Mesenchymal stem cell (in vitro differentiated cells and primary cell): ENCODE data around the gene ACAP1.
A peak's percentile ranks its signal among the peaks of the same experiment; 100 is the strongest.

Experiments
- DNase-seq: peaks from one replicate; pipeline ENCODE4 v3.0.0-alpha.2; 2013
- H2AFZ ChIP-seq: one replicate; pipeline ENCODE4 v1.6.1; 2013; ENCODE audit warnings: low read depth, mild to moderate bottlenecking, control low read depth, inconsistent platforms, low read length, moderate library complexity
- H2AK5ac ChIP-seq: 2 replicates; pipeline ENCODE4 v1.6.1; 2013; ENCODE audit warnings: low read length, moderate library complexity, mild to moderate bottlenecking, inconsistent platforms; ENCODE audit not compliant: severe bottlenecking
- H2BK120ac ChIP-seq: one replicate; pipeline ENCODE4 v1.6.1; 2013; ENCODE audit warnings: low read depth, mild to moderate bottlenecking, inconsistent platforms, low read length, moderate library complexity
- H2BK12ac ChIP-seq, 2 experiments: one replicate each; pipeline ENCODE4 v1.6.1; 2013; ENCODE audit warnings: inconsistent platforms in 2 of 2, low read length in 2 of 2, mild to moderate bottlenecking in 2 of 2, moderate library complexity in 2 of 2, control low read depth in 1 of 2
- H2BK15ac ChIP-seq: one replicate; pipeline ENCODE4 v1.6.1; 2013; ENCODE audit warnings: mild to moderate bottlenecking, low read depth, inconsistent platforms; ENCODE audit not compliant: poor library complexity, severe bottlenecking
- H2BK5ac ChIP-seq: 2 replicates; pipeline ENCODE4 v1.6.1; 2013; ENCODE audit warnings: low read depth, mild to moderate bottlenecking, low read length, control low read depth, inconsistent platforms; ENCODE audit not compliant: poor library complexity, severe bottlenecking
- H3K14ac ChIP-seq, 2 experiments: one replicate each; pipeline ENCODE4 v1.6.1; 2013; ENCODE audit warnings: inconsistent platforms in 2 of 2, low read length in 2 of 2, control low read depth in 1 of 2, mild to moderate bottlenecking in 1 of 2, moderate library complexity in 1 of 2
- H3K18ac ChIP-seq, 2 experiments: one replicate each; pipeline ENCODE4 v1.6.1; 2013; ENCODE audit warnings: inconsistent platforms in 2 of 2, low read length in 2 of 2, control low read depth in 1 of 2, low read depth in 1 of 2, mild to moderate bottlenecking in 1 of 2
- H3K23ac ChIP-seq, 2 experiments: one replicate each; pipeline ENCODE4 v1.6.1; 2013; ENCODE audit warnings: inconsistent platforms in 2 of 2, low read length in 2 of 2, mild to moderate bottlenecking in 2 of 2, moderate library complexity in 2 of 2, control low read depth in 1 of 2
- H3K27ac ChIP-seq: 2 replicates; pipeline ENCODE4 v1.5.1; 2013; ENCODE audit warnings: mild to moderate bottlenecking, moderate library complexity, low read length, control low read depth, inconsistent platforms; ENCODE audit not compliant: poor library complexity, severe bottlenecking
- H3K27me3 ChIP-seq, 2 experiments: 2 replicates each; pipeline versions ENCODE4 v1.6.1 to v1.7.0; 2013; ENCODE audit warnings: low read length in 2 of 2, mild to moderate bottlenecking in 2 of 2, moderate library complexity in 2 of 2, control low read depth in 1 of 2, inconsistent platforms in 1 of 2; ENCODE audit not compliant: control insufficient read depth in 1 of 2, insufficient read depth in 1 of 2
- H3K36me3 ChIP-seq, 2 experiments: 2 replicates each; pipeline versions ENCODE4 v1.6.1 to v1.7.0; 2013; ENCODE audit warnings: low read length in 2 of 2, control low read depth in 1 of 2, inconsistent platforms in 1 of 2, low read depth in 1 of 2, mild to moderate bottlenecking in 1 of 2; ENCODE audit not compliant: insufficient read depth in 2 of 2, control insufficient read depth in 1 of 2
- H3K4ac ChIP-seq, 2 experiments: one replicate each; pipeline ENCODE4 v1.6.1; 2013; ENCODE audit warnings: inconsistent platforms in 2 of 2, low read length in 2 of 2, mild to moderate bottlenecking in 2 of 2, moderate library complexity in 2 of 2, control low read depth in 1 of 2, low read depth in 1 of 2
- H3K4me1 ChIP-seq: 2 replicates; pipeline ENCODE4 v1.6.1; 2013; ENCODE audit warnings: low read depth, low read length, control low read depth; ENCODE audit not compliant: control insufficient read depth, insufficient read depth
- H3K4me2 ChIP-seq: 2 replicates; pipeline ENCODE4 v1.6.1; 2013; ENCODE audit warnings: low read length, mild to moderate bottlenecking, inconsistent platforms; ENCODE audit not compliant: poor library complexity, severe bottlenecking
- H3K4me3 ChIP-seq, 2 experiments: 2 replicates each; pipeline versions ENCODE4 v1.5.1 to v1.7.0; 2013; ENCODE audit warnings: low read length in 2 of 2, mild to moderate bottlenecking in 2 of 2, control low read depth in 1 of 2, low read depth in 1 of 2; ENCODE audit not compliant: insufficient read depth in 1 of 2
- H3K79me1 ChIP-seq: replicated peaks from 2 replicates; pipeline ENCODE4 v1.6.1; 2013; ENCODE audit warnings: mild to moderate bottlenecking, control low read depth, low read length, inconsistent platforms; ENCODE audit not compliant: poor library complexity, severe bottlenecking
- H3K9ac ChIP-seq: 2 replicates; pipeline ENCODE4 v1.7.0; 2013; ENCODE audit warnings: mild to moderate bottlenecking, low read length, moderate library complexity
- H3K9me3 ChIP-seq: 2 replicates; pipeline ENCODE4 v1.7.0; 2013; ENCODE audit warnings: mild to moderate bottlenecking, low read length; ENCODE audit not compliant: control insufficient read depth
- H4K8ac ChIP-seq: one replicate; pipeline ENCODE4 v1.6.1; 2013; ENCODE audit warnings: inconsistent platforms, mild to moderate bottlenecking, low read length, moderate library complexity
- H4K91ac ChIP-seq: one replicate; pipeline ENCODE4 v1.6.1; 2013; ENCODE audit warnings: mild to moderate bottlenecking, low read length, inconsistent platforms
- WGBS: methylation state at CpG from one replicate; pipeline ENCODE4 v1.1.7; 2013; ENCODE audit warnings: mixed read lengths; 5-methylcytosine and 5-hydroxymethylcytosine counted together

ACAP1 gene

GRCh38 chr17:7293816-7294613 is 42.3 kb upstream of the ACAP1 start:
- Histone ChIP-seq H2BK120ac (no peak overlapping the region), H3K23ac (no peak overlapping the region), H3K4me3 (no peak overlapping the region), H3K27ac (no peak overlapping the region), H4K8ac (no peak overlapping the region), H3K27me3 (peaks cover 58 to 63% of the 10 kb centered on the region in 2 experiments), H2BK12ac (no peak overlapping the region), H3K9ac (no peak overlapping the region), H3K14ac (no peak overlapping the region), H3K9me3 (no peaks in the 10 kb centered on the region), H2AK5ac (no peak overlapping the region), H3K36me3 (no peaks in the 10 kb centered on the region), H2AFZ (no peak overlapping the region), H3K18ac (no peak overlapping the region), H3K4me2 (peak overlapping the region; percentile 48), H3K4ac (no peak overlapping the region), H3K79me1 (no peaks in the 10 kb centered on the region), H4K91ac (no peak overlapping the region), H2BK5ac (no peak overlapping the region), H2BK15ac (no peak overlapping the region), H3K4me1 (peaks cover 18% of the 10 kb centered on the region)
- 8% methylated on average over 28 of the region's 75 CpGs for WGBS
- DNase-seq: no peak

DNA sequence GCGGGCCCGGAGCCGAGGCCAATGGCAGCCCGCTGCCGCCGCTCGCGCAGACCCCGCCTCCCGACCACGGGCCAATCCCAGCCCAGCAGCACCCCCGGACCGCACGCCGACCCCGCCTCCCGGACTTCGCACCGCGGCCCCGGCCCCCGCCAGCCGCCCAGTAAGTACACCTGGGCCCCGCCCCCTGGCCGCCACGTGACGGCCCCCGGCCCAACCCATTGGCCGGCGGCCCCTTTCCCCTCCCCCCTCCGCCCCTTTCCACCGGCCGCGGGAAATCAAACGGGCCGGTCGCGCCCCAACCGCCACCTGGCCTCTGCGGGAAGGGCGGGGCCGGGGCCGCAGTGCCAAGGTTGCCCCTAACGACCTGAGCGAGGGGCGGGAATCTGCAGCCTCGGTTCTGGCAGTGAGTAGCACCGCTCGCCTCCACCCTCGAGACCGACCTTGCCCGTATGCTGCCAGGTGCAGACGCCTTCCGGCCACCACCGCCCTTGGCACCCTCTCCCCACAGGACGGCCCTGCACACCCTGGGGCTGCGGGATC is 41.6 kb upstream of the ACAP1 start, which contains the start of gene YBX2:
TSS of gene YBX2 (minus strand) at position 26 of the 540 bp plus-strand sequence. CDS start 139 bp downstream, outside the sequence.
- H3K4me2 ChIP-seq: peak within 1 kb of the TSS; percentile 48
- H2AFZ ChIP-seq: no peak within 1 kb of the TSS
- no peak within 1 kb of the TSS for H4K8ac ChIP-seq
- peaks cover 55 to 57% of the 10 kb centered on the region in 2 experiments for H3K27me3 ChIP-seq
- no peak within 1 kb of the TSS for H3K14ac ChIP-seq
- DNase-seq: peak; percentile 12
- no peak within 1 kb of the TSS for H2AK5ac ChIP-seq
- no peak within 1 kb of the TSS for H3K27ac ChIP-seq
- H3K4me1 ChIP-seq: peaks cover 18% of the 10 kb centered on the region
- no peak within 1 kb of the TSS for H2BK12ac ChIP-seq
- H3K9ac ChIP-seq: no peak within 1 kb of the TSS
- H3K79me1 ChIP-seq: no peaks in the 10 kb centered on the region
- no peak within 1 kb of the TSS for H3K4me3 ChIP-seq
- 9% methylated on average over 37 of the region's 57 CpGs for WGBS
- H2BK15ac ChIP-seq: no peak within 1 kb of the TSS
- H2BK120ac ChIP-seq: no peak within 1 kb of the TSS
- no peak within 1 kb of the TSS for H3K4ac ChIP-seq
- H2BK5ac ChIP-seq: no peak within 1 kb of the TSS
- no peaks in the 10 kb centered on the region for H3K9me3 ChIP-seq
- H4K91ac ChIP-seq: no peak within 1 kb of the TSS
- no peaks in the 10 kb centered on the region for H3K36me3 ChIP-seq
- H3K23ac ChIP-seq: peak within 1 kb of the TSS in 1 of 2 experiments; percentile 98
- no peak within 1 kb of the TSS for H3K18ac ChIP-seq

DNA sequence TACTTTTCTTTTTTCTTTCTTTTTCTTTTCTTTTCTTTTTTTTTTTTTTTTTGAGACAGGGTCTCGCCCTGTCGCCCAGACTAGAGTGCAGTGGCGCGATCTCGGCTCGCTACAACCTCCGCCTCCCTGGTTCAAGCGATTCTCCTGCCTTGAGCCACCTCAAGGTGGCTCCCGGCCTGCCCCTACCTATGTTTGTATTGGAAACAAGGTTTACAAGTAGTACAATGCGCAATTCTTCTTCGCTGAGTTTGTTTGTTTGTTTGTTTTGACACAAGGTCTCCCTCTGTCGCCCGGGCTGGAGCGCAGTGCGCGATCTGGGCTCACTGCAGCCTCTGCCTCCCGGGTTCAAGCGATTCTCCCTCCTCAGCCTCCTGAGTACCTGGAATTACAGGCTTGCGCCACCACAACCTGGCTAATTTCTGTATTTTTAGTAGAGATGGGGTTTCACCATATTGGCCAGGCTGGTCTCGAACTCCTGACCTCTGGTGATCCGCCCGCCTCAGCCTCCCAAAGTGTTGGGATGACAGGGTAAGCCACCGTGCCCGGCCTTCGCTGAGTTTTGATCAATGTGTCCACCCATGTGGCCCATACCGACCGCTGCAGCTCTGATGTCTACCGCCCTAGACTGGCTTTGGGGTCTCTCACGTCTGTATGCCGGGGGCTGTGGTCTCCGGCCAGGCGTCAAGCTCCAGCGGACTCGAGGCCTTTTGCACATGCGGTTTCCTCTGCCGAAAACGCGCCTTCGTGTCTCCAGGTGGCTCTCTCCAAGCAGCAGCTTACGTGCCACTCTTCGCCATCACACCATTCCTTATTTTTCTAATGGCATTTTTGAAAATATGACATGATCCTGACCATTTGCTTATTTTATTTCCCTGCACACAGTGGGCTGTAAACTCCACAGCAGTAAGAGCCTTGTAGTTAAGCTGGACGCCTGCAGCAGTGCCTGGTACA is 40.8 kb upstream of the ACAP1 start:
- Histone ChIP-seq H3K9me3 (no peaks in the 10 kb centered on the region), H2BK15ac (no peak overlapping the region), H2BK5ac (no peak overlapping the region), H3K18ac (no peak overlapping the region), H3K36me3 (no peaks in the 10 kb centered on the region), H3K4me3 (peak overlapping the region in 1 of 2 experiments; percentile 66), H4K8ac (no peak overlapping the region), H2BK120ac (no peak overlapping the region), H3K14ac (no peak overlapping the region), H3K79me1 (no peaks in the 10 kb centered on the region), H3K9ac (peak overlapping the region; percentile 26), H2AK5ac (no peak overlapping the region), H4K91ac (no peak overlapping the region), H3K27me3 (peaks cover 49% of the 10 kb centered on the region in 2 experiments), H3K23ac (no peak overlapping the region), H2AFZ (no peak overlapping the region), H3K4ac (no peak overlapping the region), H3K27ac (no peak overlapping the region), H3K4me1 (peaks cover 18% of the 10 kb centered on the region), H2BK12ac (no peak overlapping the region), H3K4me2 (no peak overlapping the region)
- no peak for DNase-seq
- WGBS: 74% methylated on average over 42 of the region's 42 CpGs
